Stimulated activated CD4-positive, alpha-beta T cell treated with anti-CD3 and anti-CD28 coated beads, Interleukin-2, amount 100 ng/mL, for 4 hours (primary cell): ENCODE results near the gene FCRL1.

ENCODE experiments used
- DNase-seq: peaks from one replicate; pipeline ENCODE4 v3.0.0-alpha.2; 2020; ENCODE audit warnings: low read depth

Gene FCRL1

GRCh38 chr1:157803851-157804250 is 16.1 kb downstream of the FCRL1 start:
- DNase-seq, result no peak

- DNase-seq, result no peak
Observed at GRCh38 chr1:157799996-157800395, 19.9 kb downstream of the FCRL1 start.

DNA sequence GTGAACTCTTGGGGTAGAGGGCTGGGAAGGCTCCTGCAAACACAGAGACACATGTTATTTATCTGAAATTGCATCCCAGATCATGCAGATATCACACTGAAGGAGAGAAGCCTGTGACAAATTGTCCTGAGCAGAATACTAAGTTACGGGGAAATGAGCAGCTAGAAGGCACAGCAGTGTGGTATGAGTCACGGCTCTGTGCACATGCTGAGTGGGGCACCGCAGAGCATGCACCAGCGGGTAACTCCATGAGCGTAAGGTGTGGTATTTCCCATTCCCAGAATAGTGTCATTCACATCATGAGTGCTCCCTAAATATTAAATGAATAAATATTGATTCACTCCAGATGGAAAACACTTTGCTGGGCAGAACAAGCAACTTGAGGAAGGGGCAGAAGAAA is 21.7 kb downstream of the FCRL1 start:
- no peak for DNase-seq

DNA sequence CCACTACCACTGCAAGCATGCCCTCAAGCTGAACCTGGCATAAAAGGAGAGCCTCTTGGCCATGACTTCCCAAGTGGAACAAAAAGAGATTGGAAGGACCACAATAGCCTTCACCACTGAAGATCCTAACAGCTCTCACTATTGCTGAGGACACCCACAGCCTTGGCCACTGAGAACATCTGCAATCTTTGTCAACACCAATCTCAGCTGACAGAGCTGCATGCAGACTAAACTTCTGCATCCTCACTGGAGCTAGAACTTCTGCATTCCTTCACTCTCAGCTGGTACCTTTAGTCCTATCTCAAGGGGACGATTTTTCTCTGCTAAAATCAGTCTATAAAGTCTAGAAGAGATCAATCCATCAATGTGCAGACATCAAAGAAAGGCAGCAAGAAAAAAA is 34.7 kb downstream of the FCRL1 start:
- DNase-seq, result no peak

DNA sequence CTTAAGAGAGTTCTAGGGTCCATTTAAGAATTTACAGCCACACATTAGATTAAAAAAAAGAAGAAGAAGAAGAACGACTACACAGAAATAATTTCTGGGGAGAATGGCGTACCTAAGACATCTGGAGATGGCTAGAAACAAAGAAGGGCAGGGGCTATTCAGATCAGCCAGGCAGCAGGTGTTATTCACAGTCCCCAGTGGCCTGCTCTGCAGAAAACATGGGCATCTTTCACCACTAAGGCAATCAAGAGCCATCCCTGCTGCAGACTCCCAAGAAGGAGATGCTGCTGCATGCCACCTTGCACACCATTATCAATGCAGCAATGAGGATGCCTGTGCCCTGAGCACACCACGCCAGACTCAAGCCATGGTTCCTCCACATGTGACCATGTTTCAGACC is 35.1 kb downstream of the FCRL1 start:
- no peak for DNase-seq

DNA sequence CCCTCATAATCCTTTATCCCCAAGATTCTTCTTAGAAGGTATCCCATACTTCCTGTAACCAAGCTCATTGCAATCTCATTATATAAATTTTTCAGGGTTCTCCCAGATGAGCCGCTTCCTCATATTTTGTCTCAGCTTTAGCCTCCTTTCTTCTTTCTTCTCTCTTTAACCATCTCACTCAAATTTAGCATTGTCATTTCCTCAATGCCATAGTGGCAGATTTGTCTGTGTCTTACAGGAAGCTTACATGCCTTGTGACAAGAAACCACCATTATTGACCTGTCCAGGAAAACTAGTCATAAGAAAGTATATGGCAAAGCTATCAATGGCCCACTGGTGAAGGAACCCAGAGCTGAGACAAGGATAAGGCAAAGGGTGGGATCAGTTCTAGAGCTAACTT is 37.0 kb downstream of the FCRL1 start:
- DNase-seq, result no peak

DNA sequence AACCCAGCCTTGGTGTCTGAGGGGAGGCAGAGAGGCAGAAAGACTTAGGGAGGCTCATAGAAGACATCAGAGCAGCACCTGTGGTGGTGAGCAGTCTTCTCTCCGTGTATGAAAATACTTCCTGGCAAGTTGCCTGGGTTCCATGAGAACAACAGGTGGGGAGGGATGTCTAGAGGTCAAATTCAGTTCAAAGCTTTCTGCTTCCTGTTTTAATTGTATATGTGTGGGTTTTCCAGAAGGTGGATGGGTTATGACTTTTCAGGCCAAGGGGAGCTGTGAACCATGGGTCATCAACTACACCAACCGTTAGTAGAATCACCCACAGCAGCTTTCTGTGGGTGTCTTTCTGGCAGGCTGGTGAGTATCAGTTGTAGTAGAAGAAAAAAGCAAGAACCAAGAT is 38.9 kb downstream of the FCRL1 start:
- no peak for DNase-seq

DNA sequence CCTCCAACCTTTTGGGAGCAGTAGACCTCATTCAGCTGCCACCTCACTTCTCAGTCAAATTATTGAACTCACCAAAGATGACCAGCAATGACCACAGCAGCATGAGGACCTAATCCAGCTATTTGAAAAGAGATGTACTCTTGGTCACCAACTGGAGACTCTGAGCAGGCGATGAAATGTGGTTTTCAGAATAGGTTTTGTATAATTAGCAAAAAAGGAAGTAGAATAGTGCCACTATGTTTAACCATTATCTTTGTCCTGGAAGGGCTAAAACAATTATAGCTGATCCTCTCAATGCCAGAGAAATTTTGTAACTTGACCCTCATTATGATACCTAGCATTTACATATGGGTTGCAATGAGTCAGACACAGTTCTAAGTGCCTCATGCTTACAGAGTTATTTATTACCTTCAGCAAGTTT is 42.9 kb downstream of the FCRL1 start, which contains the start of gene FCRL2:
Gene FCRL2, minus strand, starts transcription at position 162 of the 421 bp plus-strand sequence. Its CDS starts 59 bp downstream, at position 103.
- DNase-seq, result no peak

- no peak for DNase-seq
Observed at GRCh38 chr1:157775101-157775870, 44.6 kb downstream of the FCRL1 start.

DNA sequence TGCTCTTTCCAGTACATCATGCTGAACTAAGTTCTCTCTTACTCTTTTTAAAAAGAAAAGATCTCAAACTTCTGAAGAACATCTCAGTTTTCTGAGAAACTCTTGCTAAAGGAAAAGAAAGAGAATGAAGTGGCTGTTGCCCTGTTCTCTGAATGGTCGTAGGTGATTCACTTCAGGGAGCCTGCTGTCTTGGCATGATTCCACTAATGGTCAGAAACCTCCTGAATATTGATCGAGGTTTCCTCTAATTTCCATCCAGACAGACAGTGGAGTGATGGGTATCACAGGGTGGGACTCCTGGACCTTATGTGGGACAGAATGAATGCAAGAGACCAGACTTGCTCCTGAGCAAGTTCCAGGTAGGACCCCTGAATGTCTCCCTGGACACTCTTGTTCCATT is 45.5 kb downstream of the FCRL1 start:
- no peak for DNase-seq

DNA sequence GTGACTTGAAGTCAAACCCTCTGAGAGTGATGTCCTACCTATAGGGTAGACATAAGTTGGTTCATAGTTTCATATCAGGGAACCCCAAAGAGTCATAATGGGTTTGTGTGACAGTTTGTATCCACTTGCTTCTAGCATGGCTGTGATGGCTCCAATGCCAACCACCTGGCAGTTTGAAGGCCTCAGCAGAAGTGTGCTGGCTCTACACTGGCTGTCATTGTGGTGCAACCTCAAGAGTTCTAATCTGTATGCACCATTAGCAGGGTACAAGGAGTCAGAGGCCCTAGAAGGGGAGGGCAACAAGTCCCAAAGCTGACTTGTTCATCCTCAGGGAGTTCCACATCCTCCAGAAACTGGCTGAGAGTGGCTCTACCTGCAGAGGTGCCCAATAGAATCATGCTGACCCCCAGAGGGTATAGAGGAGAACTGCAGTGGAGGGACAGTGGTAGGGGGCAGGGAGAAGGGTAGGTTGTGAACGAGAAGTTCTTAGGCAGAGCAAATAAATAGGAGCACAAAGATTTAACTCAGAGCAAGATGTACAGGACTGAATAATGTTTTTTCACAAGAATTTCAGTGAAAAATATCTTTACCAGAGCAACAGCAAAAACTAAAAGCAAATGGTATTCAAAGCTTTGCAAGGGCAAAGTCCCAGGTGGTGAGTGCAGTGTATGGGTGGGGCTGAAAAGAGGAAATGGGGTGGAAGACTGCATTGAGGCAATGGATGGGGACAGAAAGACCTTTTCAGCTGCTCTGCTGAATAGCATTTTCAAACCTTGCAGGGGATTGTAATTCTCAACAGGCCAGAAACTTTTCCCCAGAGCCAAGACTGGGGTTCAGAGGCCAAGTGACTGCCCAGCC is 46.2 kb downstream of the FCRL1 start:
- no peak for DNase-seq

- DNase-seq, result no peak
Observed at GRCh38 chr1:157771661-157772425, 48.1 kb downstream of the FCRL1 start.

DNA sequence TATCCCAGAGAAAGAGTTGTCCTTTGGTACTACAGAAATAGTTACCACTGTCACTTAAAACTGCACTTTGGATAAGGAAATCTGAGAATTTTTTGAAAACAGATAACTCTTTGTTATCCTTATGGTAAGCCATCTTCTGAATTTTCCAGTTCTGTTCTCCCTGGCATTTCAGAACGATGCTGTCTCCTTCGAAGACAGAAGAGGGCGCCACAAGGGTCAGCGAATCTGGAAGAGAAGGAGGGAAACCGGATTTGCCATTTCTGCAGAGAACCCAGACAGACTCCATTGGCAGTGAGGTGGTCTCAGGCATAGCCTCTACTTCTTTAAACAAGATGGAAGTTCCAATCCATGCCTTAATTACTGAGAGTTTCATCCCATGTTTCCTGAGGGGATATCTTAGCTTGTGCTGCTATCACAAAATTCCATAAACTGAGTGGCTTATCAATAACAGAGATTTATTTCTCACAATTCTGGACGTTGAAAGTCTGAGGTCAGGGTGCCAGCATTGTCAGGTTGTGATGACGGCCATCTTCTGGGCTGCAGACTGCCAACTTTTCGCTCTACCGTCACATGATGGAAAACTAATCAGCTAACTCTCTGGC is 49.4 kb downstream of the FCRL1 start:
- DNase-seq, result no peak

DNA sequence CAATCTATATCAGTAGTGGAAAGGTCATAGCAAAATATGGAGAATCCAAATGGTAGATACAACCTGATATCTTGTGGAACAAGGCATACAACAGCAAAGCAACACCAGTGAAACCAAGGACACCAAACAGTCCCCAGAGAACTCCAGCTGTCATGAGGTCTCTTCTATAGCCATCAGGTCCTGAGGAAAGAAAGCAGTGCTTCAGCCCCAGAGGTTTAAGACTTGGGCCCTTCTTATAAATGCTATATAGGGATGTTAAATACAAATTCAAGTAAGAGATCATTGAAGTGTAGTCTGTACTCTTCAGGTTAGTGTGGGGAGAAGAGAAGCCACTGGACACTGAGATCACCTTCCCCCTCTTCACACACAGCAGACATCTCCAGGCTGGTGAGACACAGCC is 53.1 kb downstream of the FCRL1 start:
- DNase-seq, result no peak

DNA sequence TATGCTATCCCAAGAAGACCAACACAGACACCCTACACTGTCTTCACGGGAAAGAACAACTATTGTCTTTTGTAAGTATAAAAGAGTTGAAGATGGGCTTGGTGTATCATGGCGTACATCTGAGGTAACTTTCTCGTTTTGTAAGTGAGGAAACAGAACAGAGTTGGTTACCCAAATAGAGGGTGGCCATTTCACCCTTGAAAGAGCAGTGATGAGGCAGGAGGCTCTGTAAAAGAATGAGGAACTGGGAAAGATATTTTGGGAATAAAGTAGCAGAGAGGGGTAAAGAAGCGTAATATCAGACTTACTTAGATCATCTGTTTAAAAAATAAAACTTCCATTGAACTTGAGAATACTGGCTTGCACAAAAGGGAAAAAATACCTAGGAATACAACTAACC is 61.9 kb downstream of the FCRL1 start:
- no peak for DNase-seq

- no peak for DNase-seq
Observed at GRCh38 chr1:157753611-157754010, 66.3 kb downstream of the FCRL1 start.

DNA sequence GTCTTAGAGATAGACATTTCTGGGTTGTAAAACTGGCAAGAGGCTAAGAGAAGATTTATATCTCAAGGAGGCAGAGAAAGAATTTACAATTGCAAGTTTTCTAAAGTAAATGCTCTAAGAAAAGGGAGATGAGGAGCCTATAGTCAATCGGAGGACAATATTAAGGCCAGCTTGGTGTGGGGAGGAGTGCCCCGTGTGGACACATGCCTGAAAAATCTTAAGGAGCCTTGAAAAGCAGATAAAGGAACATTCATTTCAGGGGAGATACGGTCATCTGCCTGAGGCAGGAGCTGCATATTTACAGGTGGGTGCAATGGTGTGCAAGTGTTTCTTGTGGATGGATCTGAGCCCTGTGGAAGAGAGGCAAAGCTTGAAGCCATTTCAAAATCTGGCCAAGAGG is 68.6 kb downstream of the FCRL1 start:
- DNase-seq, result no peak

DNA sequence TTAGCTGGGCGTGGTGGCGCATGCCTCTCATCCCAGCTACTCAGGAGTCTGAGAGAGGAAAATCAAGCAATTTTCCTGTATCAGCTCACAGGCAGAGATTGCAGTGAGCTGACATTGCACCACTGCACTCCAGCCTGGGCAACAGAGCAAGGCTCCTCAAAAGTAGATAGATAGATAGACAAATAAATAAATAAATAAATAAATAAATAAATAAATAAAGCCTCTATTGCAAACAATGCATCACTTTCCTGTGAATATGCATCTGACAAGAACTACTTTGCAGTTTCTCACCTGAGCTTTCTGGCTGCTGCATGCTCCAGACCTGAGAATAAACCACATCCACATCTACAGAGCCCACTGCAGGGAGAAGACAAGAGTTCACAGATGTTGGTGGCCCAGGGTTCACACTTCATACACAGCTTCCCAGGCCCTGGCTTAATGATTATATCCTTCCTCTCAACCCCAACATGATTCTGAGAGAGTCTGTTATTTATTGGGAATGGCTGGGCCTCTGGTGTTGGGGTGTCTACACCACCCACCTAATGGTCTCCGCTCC is 71.6 kb downstream of the FCRL1 start:
- no peak for DNase-seq
